HepG2 (cell line): Measurements from ENCODE around the gene MAP3K8. TPM values are rescaled to one million over a fixed set of nuclear protein-coding genes. Genes with fewer than 3 reads are reported as not detected.

Experiments used
- ASH2L ChIP-seq: fragments of 300-600, 200-600 bp; sonication (generic); IDR thresholded peaks from 2 replicates; pipeline ENCODE4 v1.7.0; 2017; ENCODE audit warnings: low read depth, mild to moderate bottlenecking, moderate library complexity, mixed read lengths, low read length; ENCODE audit not compliant: insufficient read length
- CBX1 ChIP-seq: IDR thresholded peaks from one replicate; pipeline ENCODE4 v1.6.1; 2016; ENCODE audit warnings: antibody characterized with exemption, low read depth
- CENPT ChIP-seq: sonication (generic); formaldehyde crosslinking; IDR thresholded peaks from 2 replicates; pipeline ENCODE4 v1.8.0; 2022; ENCODE audit warnings: low read depth, mild to moderate bottlenecking, moderate library complexity, missing genetic modification reagents
- CENPX ChIP-seq: sonication (generic); formaldehyde crosslinking; IDR thresholded peaks from 2 replicates; pipeline ENCODE4 v1.9.0; 2021; ENCODE audit warnings: mild to moderate bottlenecking, missing genetic modification reagents, moderate library complexity
- FOXP1 ChIP-seq, 2 experiments: fragments of 450-650 bp in 1 of 2; IDR thresholded peaks; 2 replicates each; pipeline ENCODE4 v1.6.1; 2017 to 2018; ENCODE audit warnings: antibody characterized with exemption in 1 of 2
- HMGA1 ChIP-seq: sonication (generic); formaldehyde crosslinking; conservative IDR thresholded peaks from 2 replicates; pipeline ENCODE4 v1.4.0; 2020; ENCODE audit warnings: missing genetic modification reagents
- HNF4A ChIP-seq: sonication (generic); formaldehyde crosslinking; IDR thresholded peaks from 2 replicates; pipeline ENCODE4 v1.4.0; 2020; ENCODE audit warnings: missing genetic modification reagents
- MAF1 ChIP-seq: sonication (generic); formaldehyde crosslinking; IDR thresholded peaks from 2 replicates; pipeline ENCODE4 v1.5.0; 2020; ENCODE audit warnings: missing genetic modification reagents, borderline replicate concordance
- SETDB1 ChIP-seq: sonication (generic); formaldehyde crosslinking; IDR thresholded peaks from 2 replicates; pipeline ENCODE4 v1.5.1; 2020; ENCODE audit warnings: missing genetic modification reagents, mild to moderate bottlenecking, borderline replicate concordance
- YEATS2 ChIP-seq: sonication (generic); formaldehyde crosslinking; IDR thresholded peaks from 2 replicates; pipeline ENCODE4 v1.4.0; 2020; ENCODE audit warnings: missing genetic modification reagents, borderline replicate concordance
- ZFP36L1 ChIP-seq: sonication (generic); formaldehyde crosslinking; IDR thresholded peaks from 2 replicates; pipeline ENCODE4 v1.8.0; 2022; ENCODE audit warnings: mild to moderate bottlenecking, missing genetic modification reagents, moderate library complexity
- ZFP36L2 ChIP-seq: sonication (generic); formaldehyde crosslinking; IDR thresholded peaks from 2 replicates; pipeline ENCODE4 v1.4.0; 2020; ENCODE audit warnings: missing genetic modification reagents
- ZNF224 ChIP-seq: sonication (generic); formaldehyde crosslinking; IDR thresholded peaks from 2 replicates; pipeline ENCODE4 v1.5.0; 2020; ENCODE audit warnings: mild to moderate bottlenecking, missing genetic modification reagents
- ZNF362 ChIP-seq: sonication (generic); formaldehyde crosslinking; IDR thresholded peaks from 2 replicates; pipeline ENCODE4 v1.4.0; 2020; ENCODE audit warnings: missing genetic modification reagents, mild to moderate bottlenecking, borderline replicate concordance
- ZNF446 ChIP-seq: sonication (generic); formaldehyde crosslinking; IDR thresholded peaks from 2 replicates; pipeline ENCODE4 v1.5.0; 2020; ENCODE audit warnings: mild to moderate bottlenecking, missing genetic modification reagents
- ZNF530 ChIP-seq: sonication (generic); formaldehyde crosslinking; IDR thresholded peaks from 2 replicates; pipeline ENCODE4 v1.5.0; 2020; ENCODE audit warnings: low read depth, mild to moderate bottlenecking, missing genetic modification reagents
- ZNF556 ChIP-seq: sonication (generic); formaldehyde crosslinking; IDR thresholded peaks from 2 replicates; pipeline ENCODE4 v1.4.0; 2020; ENCODE audit warnings: mild to moderate bottlenecking, missing genetic modification reagents, borderline replicate concordance
- ZSCAN22 ChIP-seq: sonication (generic); formaldehyde crosslinking; IDR thresholded peaks from 2 replicates; pipeline ENCODE4 v1.4.0; 2020; ENCODE audit warnings: mild to moderate bottlenecking, missing genetic modification reagents
- ZSCAN29 ChIP-seq: sonication (generic); formaldehyde crosslinking; conservative IDR thresholded peaks from 2 replicates; pipeline ENCODE4 v1.4.0; 2020; ENCODE audit warnings: mild to moderate bottlenecking, missing genetic modification reagents
- ZSCAN31 ChIP-seq: sonication (generic); formaldehyde crosslinking; IDR thresholded peaks from 2 replicates; pipeline ENCODE4 v1.5.0; 2020; ENCODE audit warnings: low read depth, mild to moderate bottlenecking, missing genetic modification reagents
- polyA plus RNA-seq, 8 experiments: library from polyadenylated mRNA; depleted of rRNA in 3 of 8; stranded (reverse) in 7 of 8; unstranded in 1 of 8; fragments of >200 nt; fragmentation: Illumina TruSeq in 4 of 8; extraction: Trizol in 4 of 8; gene quantifications; 2 replicates each; pipeline versions ENCODE4 v1.2.1 to v1.2.3, GENCODE V29; 2011 to 2016; ENCODE audit warnings: low read depth in 4 of 8, missing spikeins in 1 of 8, mixed read lengths in 1 of 8; ENCODE audit not compliant: insufficient read depth in 1 of 8
- total RNA-seq, 5 experiments: library from RNA; depleted of rRNA; stranded (reverse); fragments of >200 nt; fragmentation: Illumina TruSeq; extraction: Trizol; gene quantifications; 2 replicates each; pipeline ENCODE4 v1.2.3, GENCODE V29; 2016; ENCODE audit warnings: low read depth in 1 of 5
- TF ChIP-seq, protein P1 (sequence below): IDR thresholded peaks from 2 replicates; pipeline ENCODE4 v1.4.0; 2020; ENCODE audit warnings: mild to moderate bottlenecking, missing genetic modification reagents
- TF ChIP-seq, protein P2 (sequence below): sonication (generic); formaldehyde crosslinking; IDR thresholded peaks from 2 replicates; pipeline ENCODE4 v1.4.0; 2020; ENCODE audit warnings: missing genetic modification reagents

Gene MAP3K8
- total and polyA plus RNA-seq, 2 of the 13 experiments (the other 11 are each of a cell fraction or from before 2014, with no cell fraction given), result 19.3 to 37.9 TPM

- TF ChIP-seq, protein P1, sequence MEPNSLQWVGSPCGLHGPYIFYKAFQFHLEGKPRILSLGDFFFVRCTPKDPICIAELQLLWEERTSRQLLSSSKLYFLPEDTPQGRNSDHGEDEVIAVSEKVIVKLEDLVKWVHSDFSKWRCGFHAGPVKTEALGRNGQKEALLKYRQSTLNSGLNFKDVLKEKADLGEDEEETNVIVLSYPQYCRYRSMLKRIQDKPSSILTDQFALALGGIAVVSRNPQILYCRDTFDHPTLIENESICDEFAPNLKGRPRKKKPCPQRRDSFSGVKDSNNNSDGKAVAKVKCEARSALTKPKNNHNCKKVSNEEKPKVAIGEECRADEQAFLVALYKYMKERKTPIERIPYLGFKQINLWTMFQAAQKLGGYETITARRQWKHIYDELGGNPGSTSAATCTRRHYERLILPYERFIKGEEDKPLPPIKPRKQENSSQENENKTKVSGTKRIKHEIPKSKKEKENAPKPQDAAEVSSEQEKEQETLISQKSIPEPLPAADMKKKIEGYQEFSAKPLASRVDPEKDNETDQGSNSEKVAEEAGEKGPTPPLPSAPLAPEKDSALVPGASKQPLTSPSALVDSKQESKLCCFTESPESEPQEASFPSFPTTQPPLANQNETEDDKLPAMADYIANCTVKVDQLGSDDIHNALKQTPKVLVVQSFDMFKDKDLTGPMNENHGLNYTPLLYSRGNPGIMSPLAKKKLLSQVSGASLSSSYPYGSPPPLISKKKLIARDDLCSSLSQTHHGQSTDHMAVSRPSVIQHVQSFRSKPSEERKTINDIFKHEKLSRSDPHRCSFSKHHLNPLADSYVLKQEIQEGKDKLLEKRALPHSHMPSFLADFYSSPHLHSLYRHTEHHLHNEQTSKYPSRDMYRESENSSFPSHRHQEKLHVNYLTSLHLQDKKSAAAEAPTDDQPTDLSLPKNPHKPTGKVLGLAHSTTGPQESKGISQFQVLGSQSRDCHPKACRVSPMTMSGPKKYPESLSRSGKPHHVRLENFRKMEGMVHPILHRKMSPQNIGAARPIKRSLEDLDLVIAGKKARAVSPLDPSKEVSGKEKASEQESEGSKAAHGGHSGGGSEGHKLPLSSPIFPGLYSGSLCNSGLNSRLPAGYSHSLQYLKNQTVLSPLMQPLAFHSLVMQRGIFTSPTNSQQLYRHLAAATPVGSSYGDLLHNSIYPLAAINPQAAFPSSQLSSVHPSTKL (CRISPR knock-in tag), result peak; percentile 13; the same call in 1 of the 2 replicates
- TF ChIP-seq ASH2L, result no peak
- no peak for TF ChIP-seq CENPX (CRISPR knock-in tag)
- no peak for TF ChIP-seq SETDB1 (CRISPR knock-in tag)
- TF ChIP-seq FOXP1 (IDR thresholded peaks at IDR 0.05), result no peak
- no peak for TF ChIP-seq FOXP1 (CRISPR knock-in tag; IDR thresholded peaks at IDR 0.05)
- TF ChIP-seq, protein P2, sequence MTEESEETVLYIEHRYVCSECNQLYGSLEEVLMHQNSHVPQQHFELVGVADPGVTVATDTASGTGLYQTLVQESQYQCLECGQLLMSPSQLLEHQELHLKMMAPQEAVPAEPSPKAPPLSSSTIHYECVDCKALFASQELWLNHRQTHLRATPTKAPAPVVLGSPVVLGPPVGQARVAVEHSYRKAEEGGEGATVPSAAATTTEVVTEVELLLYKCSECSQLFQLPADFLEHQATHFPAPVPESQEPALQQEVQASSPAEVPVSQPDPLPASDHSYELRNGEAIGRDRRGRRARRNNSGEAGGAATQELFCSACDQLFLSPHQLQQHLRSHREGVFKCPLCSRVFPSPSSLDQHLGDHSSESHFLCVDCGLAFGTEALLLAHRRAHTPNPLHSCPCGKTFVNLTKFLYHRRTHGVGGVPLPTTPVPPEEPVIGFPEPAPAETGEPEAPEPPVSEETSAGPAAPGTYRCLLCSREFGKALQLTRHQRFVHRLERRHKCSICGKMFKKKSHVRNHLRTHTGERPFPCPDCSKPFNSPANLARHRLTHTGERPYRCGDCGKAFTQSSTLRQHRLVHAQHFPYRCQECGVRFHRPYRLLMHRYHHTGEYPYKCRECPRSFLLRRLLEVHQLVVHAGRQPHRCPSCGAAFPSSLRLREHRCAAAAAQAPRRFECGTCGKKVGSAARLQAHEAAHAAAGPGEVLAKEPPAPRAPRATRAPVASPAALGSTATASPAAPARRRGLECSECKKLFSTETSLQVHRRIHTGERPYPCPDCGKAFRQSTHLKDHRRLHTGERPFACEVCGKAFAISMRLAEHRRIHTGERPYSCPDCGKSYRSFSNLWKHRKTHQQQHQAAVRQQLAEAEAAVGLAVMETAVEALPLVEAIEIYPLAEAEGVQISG (CRISPR knock-in tag), result no peak
- no peak for TF ChIP-seq ZNF530 (CRISPR knock-in tag)
- no peak for TF ChIP-seq ZNF362 (CRISPR knock-in tag)
- TF ChIP-seq ZFP36L2 (CRISPR knock-in tag), result no peak
- TF ChIP-seq HNF4A, result no peak
- TF ChIP-seq CBX1, result no peak
- no peak for TF ChIP-seq MAF1 (CRISPR knock-in tag)
- no peak for TF ChIP-seq CENPT (CRISPR knock-in tag)
- TF ChIP-seq ZNF224, result no peak
- peak; percentile 39; the same call in 1 of the 2 replicates for TF ChIP-seq YEATS2 (CRISPR knock-in tag)
- no peak for TF ChIP-seq HMGA1
- no peak for TF ChIP-seq ZFP36L1 (CRISPR knock-in tag)
- no peak for TF ChIP-seq ZSCAN29
- TF ChIP-seq ZSCAN22 (CRISPR knock-in tag), result no peak
- TF ChIP-seq ZNF446 (CRISPR knock-in tag), result no peak
- TF ChIP-seq ZSCAN31, result no peak
- TF ChIP-seq ZNF556 (CRISPR knock-in tag), result no peak
Observed at GRCh38 chr10:30431435-30431911, 2.5 kb upstream of the MAP3K8 start (continued).
